BLaER1 treated with 17β-estradiol and CSF1 and Interleukin-3, amounts not matched to agents 10 nM and 100 nM (cell line): ENCODE data around the gene CD209.
A peak's percentile ranks its signal among the peaks of the same experiment; 100 is the strongest.
"Not testable (repeated sequence)": the region's sequence is repeated elsewhere in the genome, so short reads cannot be mapped to it uniquely, and the experiment has no call there.

Source experiments
- H3K27ac ChIP-seq, 11 experiments: shearing (Covaris generic); formaldehyde crosslinking; 2 replicates each; pipeline ENCODE4 v1.8.1; 2022
- H3K27me3 ChIP-seq, 11 experiments: shearing (Covaris generic); formaldehyde crosslinking; 2 replicates each; pipeline ENCODE4 v1.8.1; 2022
- H3K36me3 ChIP-seq, 11 experiments: shearing (Covaris generic); formaldehyde crosslinking; 2 replicates each; pipeline ENCODE4 v1.8.1; 2022
- H3K4me1 ChIP-seq, 10 experiments: shearing (Covaris generic); formaldehyde crosslinking; 2 replicates each; pipeline ENCODE4 v1.8.1; 2022
- H3K4me2 ChIP-seq, 11 experiments: shearing (Covaris generic); formaldehyde crosslinking; 2 replicates each; pipeline ENCODE4 v1.8.1; 2022
- H3K4me3 ChIP-seq, 10 experiments: shearing (Covaris generic); formaldehyde crosslinking; 2 replicates each; pipeline ENCODE4 v1.8.1; 2022
- H3K9ac ChIP-seq, 11 experiments: shearing (Covaris generic); formaldehyde crosslinking; 2 replicates each; pipeline ENCODE4 v1.8.1; 2022
- H3K9me3 ChIP-seq, 11 experiments: shearing (Covaris generic); formaldehyde crosslinking; replicated peaks in 1 of 11; 2 replicates each; pipeline ENCODE4 v1.8.1; 2022
- H4K20me1 ChIP-seq, 11 experiments: shearing (Covaris generic); formaldehyde crosslinking; 2 replicates each; pipeline ENCODE4 v1.8.1; 2022
- Cebpa-rat ChIP-seq, 11 experiments: shearing (Covaris generic); IDR thresholded peaks; 2 replicates each; pipeline ENCODE4 v1.8.1; 2022

CD209 gene

GRCh38 chr19:7763696-7764095 lies 16.4 kb upstream of the CD209 start:
- peaks cover 24 to 38% (median 28%) of the 10 kb centered on the region in 11 experiments for H3K9me3 ChIP-seq
- H3K27me3 ChIP-seq, result 0 out of 22 replicates have a peak, but pooled peaks cover 0 to 2% (median 0%) of the 10 kb centered on the region in 11 experiments
- H3K4me2 ChIP-seq, result peak overlapping the region in 5 of 11 experiments; percentile 32 to 72 (median 60); a peak in 10 of 22 replicates
- H3K36me3 ChIP-seq, result 0 out of 22 replicates have a peak, but pooled peaks cover 0 to 4% (median 0%) of the 10 kb centered on the region in 11 experiments
- H3K4me3 ChIP-seq, result no peak overlapping the region
- no peak for TF ChIP-seq Cebpa-rat (IDR thresholded peaks at IDR 0.05)
- H4K20me1 ChIP-seq, result no peaks in the 10 kb centered on the region
- H3K9ac ChIP-seq, result peak overlapping the region in 1 of 11 experiments; percentile 30; a peak in 1 of 22 replicates
- H3K27ac ChIP-seq, result peak overlapping the region in 4 of 11 experiments; percentile 34 to 62 (median 54); a peak in 5 of 22 replicates
- peaks cover 6 to 26% (median 18%) of the 10 kb centered on the region in 10 experiments for H3K4me1 ChIP-seq

GRCh38 chr19:7762719-7763293 lies 15.5 kb upstream of the CD209 start, which contains the start of gene CLEC4M:
TSS of gene CLEC4M (plus strand) at chr19:7763243. CDS start at chr19:7763267, 24 bp downstream.
- no peak for TF ChIP-seq Cebpa-rat (IDR thresholded peaks at IDR 0.05)
- no peaks in the 10 kb centered on the region for H4K20me1 ChIP-seq
- H3K4me3 ChIP-seq, result no peak within 1 kb of the TSS

GRCh38 chr19:7759156-7759555 lies 11.8 kb upstream of the CD209 start:
- no peak for TF ChIP-seq Cebpa-rat (IDR thresholded peaks at IDR 0.05)
- no peak overlapping the region for H3K4me2 ChIP-seq
- no peak overlapping the region for H3K27ac ChIP-seq
- H3K4me1 ChIP-seq, result peaks cover 6 to 21% (median 17%) of the 10 kb centered on the region in 10 experiments
- peaks cover 60 to 82% (median 69%) of the 10 kb centered on the region in 11 experiments for H3K9me3 ChIP-seq
- H4K20me1 ChIP-seq, result no peaks in the 10 kb centered on the region
- H3K27me3 ChIP-seq, result no peaks in the 10 kb centered on the region; a peak in 1 of 22 replicates
- H3K36me3 ChIP-seq, result peaks cover 0 to 4% (median 0%) of the 10 kb centered on the region in 11 experiments; a peak in 1 of 22 replicates
- H3K4me3 ChIP-seq, result no peak overlapping the region
- H3K9ac ChIP-seq, result no peak overlapping the region

More at GRCh38 chr19:7762719-7763293, 15.5 kb upstream of the CD209 start, which contains the start of gene CLEC4M:
- Histone ChIP-seq H3K27me3 (no peaks in the 10 kb centered on the region), H3K27ac (peak within 1 kb of the TSS in 5 of 11 experiments; percentile 13 to 62 (median 49); a peak in 7 of 22 replicates), H3K9ac (peak within 1 kb of the TSS in 2 of 11 experiments; percentile 1 to 30; a peak in 1 of 22 replicates), H3K36me3 (peaks cover 0 to 4% (median 0%) of the 10 kb centered on the region in 11 experiments; a peak in 1 of 22 replicates), H3K4me2 (peak within 1 kb of the TSS in 10 of 11 experiments; percentile 17 to 72 (median 53); a peak in 20 of 22 replicates), H3K4me1 (peaks cover 6 to 26% (median 18%) of the 10 kb centered on the region in 10 experiments), H3K9me3 (peaks cover 33 to 46% (median 37%) of the 10 kb centered on the region in 11 experiments)

GRCh38 chr19:7757358-7757757 lies 10.0 kb upstream of the CD209 start:
- no peak for TF ChIP-seq Cebpa-rat (IDR thresholded peaks at IDR 0.05)
- H3K9ac ChIP-seq, result no peak overlapping the region
- H3K27ac ChIP-seq, result no peak overlapping the region
- H3K9me3 ChIP-seq, result peaks cover 60 to 99% (median 75%) of the 10 kb centered on the region in 11 experiments
- H3K36me3 ChIP-seq, result peaks cover 0 to 4% (median 0%) of the 10 kb centered on the region in 11 experiments; a peak in 1 of 22 replicates
- peaks cover 0 to 14% (median 0%) of the 10 kb centered on the region in 10 experiments; a peak in 3 of 20 replicates for H3K4me1 ChIP-seq
- H3K4me3 ChIP-seq, result peak overlapping the region in 2 of 10 experiments; percentile 5 to 41; a peak in 2 of 20 replicates
- no peaks in the 10 kb centered on the region; a peak in 1 of 22 replicates for H3K27me3 ChIP-seq
- H3K4me2 ChIP-seq, result no peak overlapping the region
- no peaks in the 10 kb centered on the region for H4K20me1 ChIP-seq

GRCh38 chr19:7756258-7756657 lies 8.9 kb upstream of the CD209 start:
- TF ChIP-seq Cebpa-rat (IDR thresholded peaks at IDR 0.05), result no peak
- Histone ChIP-seq H4K20me1 (no peaks in the 10 kb centered on the region), H3K4me3 (no peak overlapping the region), H3K4me2 (no peak overlapping the region), H3K27me3 (no peaks in the 10 kb centered on the region; a peak in 1 of 22 replicates), H3K4me1 (peaks cover 4 to 25% (median 5%) of the 10 kb centered on the region in 10 experiments; a peak in 16 of 20 replicates), H3K36me3 (peaks cover 0 to 4% (median 0%) of the 10 kb centered on the region in 11 experiments; a peak in 1 of 22 replicates), H3K9ac (no peak overlapping the region), H3K9me3 (peaks cover 62 to 99% (median 79%) of the 10 kb centered on the region in 11 experiments), H3K27ac (no peak overlapping the region)

GRCh38 chr19:7751157-7751783 lies 3.9 kb upstream of the CD209 start:
- TF ChIP-seq Cebpa-rat (IDR thresholded peaks at IDR 0.05), result no peak
- peak overlapping the region in 6 of 11 experiments; percentile 3 to 66 (median 46); a peak in 8 of 22 replicates for H3K27ac ChIP-seq
- no peak overlapping the region for H3K9ac ChIP-seq
- H3K4me2 ChIP-seq, result peak overlapping the region in 10 of 11 experiments; percentile 1 to 77 (median 31); a peak in 19 of 22 replicates
- H4K20me1 ChIP-seq, result no peaks in the 10 kb centered on the region
- H3K4me1 ChIP-seq, result peaks cover 15 to 72% (median 26%) of the 10 kb centered on the region in 10 experiments; a peak in 19 of 20 replicates
- no peaks in the 10 kb centered on the region for H3K36me3 ChIP-seq
- H3K9me3 ChIP-seq, result peaks cover 16 to 72% (median 31%) of the 10 kb centered on the region in 11 experiments
- H3K27me3 ChIP-seq, result peaks cover 0 to 3% (median 0%) of the 10 kb centered on the region in 11 experiments; a peak in 2 of 22 replicates
- H3K4me3 ChIP-seq, result no peak overlapping the region

- Histone ChIP-seq H3K27me3 (peaks cover 0 to 3% (median 0%) of the 10 kb centered on the region in 11 experiments; a peak in 2 of 22 replicates), H3K4me1 (peaks cover 28 to 90% (median 46%) of the 10 kb centered on the region in 10 experiments), H3K9ac (no peak overlapping the region), H3K9me3 (peaks cover 0 to 47% (median 19%) of the 10 kb centered on the region in 11 experiments; a peak in 20 of 22 replicates), H3K36me3 (peaks cover 0 to 13% (median 0%) of the 10 kb centered on the region in 11 experiments; a peak in 4 of 22 replicates), H3K4me2 (peak overlapping the region in 2 of 11 experiments; percentile 5 to 77; a peak in 1 of 22 replicates), H4K20me1 (no peaks in the 10 kb centered on the region), H3K27ac (no peak overlapping the region), H3K4me3 (no peak overlapping the region)
- no peak for TF ChIP-seq Cebpa-rat (IDR thresholded peaks at IDR 0.05)
These were observed 1.4 kb upstream of the CD209 start for GRCh38 chr19:7748756-7749155.

GRCh38 chr19:7748171-7748570 lies 837 bp upstream of the CD209 start:
- Histone ChIP-seq H3K4me2 (peak overlapping the region in 6 of 11 experiments; percentile 49 to 99 (median 78); a peak in 13 of 22 replicates), H4K20me1 (no peaks in the 10 kb centered on the region; a peak in 1 of 22 replicates), H3K4me3 (no peak overlapping the region; a peak in 1 of 20 replicates), H3K9me3 (peaks cover 0 to 42% (median 17%) of the 10 kb centered on the region in 11 experiments; a peak in 20 of 22 replicates), H3K4me1 (peaks cover 34 to 91% (median 52%) of the 10 kb centered on the region in 10 experiments), H3K36me3 (peaks cover 0 to 19% (median 0%) of the 10 kb centered on the region in 11 experiments; a peak in 4 of 22 replicates), H3K9ac (no peak overlapping the region), H3K27ac (peak overlapping the region in 3 of 11 experiments; percentile 61 to 80 (median 68); a peak in 2 of 22 replicates), H3K27me3 (peaks cover 0 to 3% (median 0%) of the 10 kb centered on the region in 11 experiments; a peak in 2 of 22 replicates)
- TF ChIP-seq Cebpa-rat (IDR thresholded peaks at IDR 0.05), result no peak

- not testable (repeated sequence) for H3K27me3 ChIP-seq, H4K20me1 ChIP-seq
- Histone ChIP-seq H3K27ac (peak overlapping the region in 4 of 11 experiments; percentile 65 to 81 (median 74); a peak in 6 of 22 replicates), H3K9ac (peak overlapping the region in 2 of 11 experiments; percentile 84 to 89; a peak in 5 of 22 replicates), H3K36me3 (peaks cover 0 to 35% (median 0%) of the 10 kb centered on the region in 11 experiments; a peak in 4 of 22 replicates), H3K9me3 (peaks cover 0 to 23% (median 12%) of the 10 kb centered on the region in 11 experiments; a peak in 14 of 22 replicates), H3K4me2 (peak overlapping the region in 4 of 11 experiments; percentile 49 to 99 (median 84); a peak in 8 of 22 replicates), H3K4me3 (peak overlapping the region in 2 of 10 experiments; percentile 55 to 58; a peak in 5 of 20 replicates), H3K4me1 (peaks cover 38 to 95% (median 50%) of the 10 kb centered on the region in 10 experiments)
These were observed 1.0 kb downstream of the CD209 start for GRCh38 chr19:7746306-7746705.
